Measurements from ENCODE around the gene C6orf89. TPM values are rescaled to one million over a fixed set of nuclear protein-coding genes. Genes with fewer than 3 reads are reported as not detected.

The C6orf89 gene
- total RNA-seq, 1 experiment from 2014 or later: 13.2 TPM

- peak; percentile 70 for DNase-seq (ENCODE audit: low spot score)
These were observed 28.6 kb downstream of the C6orf89 start for GRCh38 chr6:36914227-36914794.

GRCh38 chr6:36915599-36915998 is 29.8 kb downstream of the C6orf89 start:
- no peak for DNase-seq (ENCODE audit: low spot score)
- Mint-ChIP-seq H3K4me1 (peaks cover 5% of the 10 kb centered on the region), H3K27ac (no peak overlapping the region), H3K4me3 (no peak overlapping the region), H3K36me3 (no peaks in the 10 kb centered on the region), H3K9me3 (no peaks in the 10 kb centered on the region), H3K27me3 (ENCODE audit: low read depth) (no peaks in the 10 kb centered on the region)
- no peak for ATAC-seq
- ChIA-PET CTCF (interaction anchor here (1.2 to 3.7 kb wide), 7 partner anchors 13 to 295 kb away, joined by 4 to 65 read pairs (median 7); no protein-coding TSS in a partner anchor), POLR2A (no interaction called here)
- TF ChIP-seq IRF2 (CRISPR knock-in tag; IDR thresholded peaks at IDR 0.05; ENCODE audit: borderline replicate concordance, low read depth): no peak
- TF ChIP-seq PREB (CRISPR knock-in tag; IDR thresholded peaks at IDR 0.05; ENCODE audit: borderline replicate concordance): no peak
- no peak for TF ChIP-seq ZNF219 (CRISPR knock-in tag; IDR thresholded peaks at IDR 0.05; ENCODE audit: borderline replicate concordance)
- no peak for TF ChIP-seq JAZF1 (CRISPR knock-in tag; IDR thresholded peaks at IDR 0.05)
- no peak for TF ChIP-seq FOXP4 (CRISPR knock-in tag; IDR thresholded peaks at IDR 0.05)
- no peak for TF ChIP-seq OVOL2 (CRISPR knock-in tag; IDR thresholded peaks at IDR 0.05; ENCODE audit: borderline replicate concordance)
- no peak for TF ChIP-seq NR3C1 (CRISPR knock-in tag; conservative IDR thresholded peaks at IDR 0.05; ENCODE audit: low read depth)
- no peak for TF ChIP-seq ZNF671 (CRISPR knock-in tag; IDR thresholded peaks at IDR 0.05)
- no peak for TF ChIP-seq ZNF425 (CRISPR knock-in tag; conservative IDR thresholded peaks at IDR 0.05)
- no peak for TF ChIP-seq ZSCAN18 (CRISPR knock-in tag; IDR thresholded peaks at IDR 0.05)
- TF ChIP-seq NR1H2 (CRISPR knock-in tag; IDR thresholded peaks at IDR 0.05): no peak
- TF ChIP-seq CDX4 (CRISPR knock-in tag; IDR thresholded peaks at IDR 0.05; ENCODE audit: borderline replicate concordance): no peak
- TF ChIP-seq NR2C2 (CRISPR knock-in tag; IDR thresholded peaks at IDR 0.05): no peak
- no peak for TF ChIP-seq MAX (CRISPR knock-in tag; IDR thresholded peaks at IDR 0.05)
- TF ChIP-seq ATF2 (CRISPR knock-in tag; IDR thresholded peaks at IDR 0.05; ENCODE audit: borderline replicate concordance, low read depth): no peak
- TF ChIP-seq KAT7 (CRISPR knock-in tag; IDR thresholded peaks at IDR 0.05; ENCODE audit: borderline replicate concordance): no peak
- no peak for TF ChIP-seq TEAD4 (CRISPR knock-in tag; IDR thresholded peaks at IDR 0.05)

More at GRCh38 chr6:36914227-36914794, 28.6 kb downstream of the C6orf89 start:
- ATAC-seq: peak; percentile 95
- H3K4me3 Mint-ChIP-seq: no peak overlapping the region
- H3K9me3 Mint-ChIP-seq: no peaks in the 10 kb centered on the region
- H3K27ac Mint-ChIP-seq: peak overlapping the region; percentile 95
- H3K27me3 Mint-ChIP-seq (ENCODE audit: low read depth): no peaks in the 10 kb centered on the region
- H3K36me3 Mint-ChIP-seq: no peaks in the 10 kb centered on the region
- H3K4me1 Mint-ChIP-seq: peaks cover 5% of the 10 kb centered on the region
- CTCF ChIA-PET: interaction anchor here (0.6 to 3.7 kb wide), 34 partner anchors 9 to 299 kb away, joined by 3 to 65 read pairs (median 4); partner anchors contain the start of genes C6orf89, MTCH1, PI16 and PPIL1
- POLR2A ChIA-PET: no interaction called here
- no peak for TF ChIP-seq ZNF263 (CRISPR knock-in tag; IDR thresholded peaks at IDR 0.05; ENCODE audit: low read depth)
- no peak for TF ChIP-seq ZNF416 (CRISPR knock-in tag; IDR thresholded peaks at IDR 0.05)
- TF ChIP-seq CDX4 (CRISPR knock-in tag; IDR thresholded peaks at IDR 0.05; ENCODE audit: borderline replicate concordance): no peak
- no peak for TF ChIP-seq ELF4 (CRISPR knock-in tag; IDR thresholded peaks at IDR 0.05; ENCODE audit: low read depth)
- no peak for TF ChIP-seq ZSCAN18 (CRISPR knock-in tag; IDR thresholded peaks at IDR 0.05)

Data from WTC11 (cell line).